ENCODE results near the gene CRIP1.

The CRIP1 gene

GRCh38 chr14:105439710-105440553 lies 46.8 kb upstream of the CRIP1 start:
- Histone ChIP-seq H3K27me3 (ENCODE audit: control insufficient read depth, insufficient read depth, low read length) (no peaks in the 10 kb centered on the region), H3K9me3 (ENCODE audit: control insufficient read depth, low read length) (no peaks in the 10 kb centered on the region), H3K4me2 (ENCODE audit: low read length) (no peak overlapping the region), H2AFZ (no peak overlapping the region), H3K36me3 (ENCODE audit: control insufficient read depth, insufficient read depth, low read length) (no peaks in the 10 kb centered on the region), H3K79me2 (peaks cover 52% of the 10 kb centered on the region), H3K4me3 (ENCODE audit: low read depth, low read length) (no peak overlapping the region), H3K4me1 (no peaks in the 10 kb centered on the region), H3K27ac (no peak overlapping the region), H3K9ac (no peak overlapping the region)
- TF ChIP-seq CTCF (IDR thresholded peaks at IDR 0.05) = no peak

- no peak overlapping the region for H3K27ac ChIP-seq
- no peaks in the 10 kb centered on the region for H3K4me1 ChIP-seq
- no peaks in the 10 kb centered on the region for H3K27me3 ChIP-seq (ENCODE audit: control insufficient read depth, insufficient read depth, low read length)
- H3K9me3 ChIP-seq (ENCODE audit: control insufficient read depth, low read length) = no peaks in the 10 kb centered on the region
- no peak for TF ChIP-seq CTCF (IDR thresholded peaks at IDR 0.05)
- H3K79me2 ChIP-seq = peaks cover 47% of the 10 kb centered on the region
- H3K4me3 ChIP-seq (ENCODE audit: low read depth, low read length) = no peak overlapping the region
- H3K4me2 ChIP-seq (ENCODE audit: low read length) = no peak overlapping the region
- no peak overlapping the region for H2AFZ ChIP-seq
- H3K36me3 ChIP-seq (ENCODE audit: control insufficient read depth, insufficient read depth, low read length) = no peaks in the 10 kb centered on the region
- H3K9ac ChIP-seq = no peak overlapping the region
Measured at GRCh38 chr14:105440554-105440900, 46.2 kb upstream of the CRIP1 start.

GRCh38 chr14:105440992-105441391 lies 45.7 kb upstream of the CRIP1 start:
- Histone ChIP-seq H3K79me2 (peaks cover 42% of the 10 kb centered on the region), H2AFZ (no peak overlapping the region), H3K9ac (no peak overlapping the region), H3K4me1 (no peaks in the 10 kb centered on the region), H3K9me3 (ENCODE audit: control insufficient read depth, low read length) (no peaks in the 10 kb centered on the region), H3K27ac (no peak overlapping the region), H3K4me3 (ENCODE audit: low read depth, low read length) (no peak overlapping the region), H3K4me2 (ENCODE audit: low read length) (no peak overlapping the region), H3K27me3 (ENCODE audit: control insufficient read depth, insufficient read depth, low read length) (no peaks in the 10 kb centered on the region), H3K36me3 (ENCODE audit: control insufficient read depth, insufficient read depth, low read length) (no peaks in the 10 kb centered on the region)
- TF ChIP-seq CTCF (IDR thresholded peaks at IDR 0.05) = no peak

- peaks cover 38% of the 10 kb centered on the region for H3K79me2 ChIP-seq
- no peaks in the 10 kb centered on the region for H3K9me3 ChIP-seq (ENCODE audit: control insufficient read depth, low read length)
- H2AFZ ChIP-seq = no peak overlapping the region
- H3K4me3 ChIP-seq (ENCODE audit: low read depth, low read length) = no peak overlapping the region
- no peak overlapping the region for H3K9ac ChIP-seq
- H3K4me1 ChIP-seq = no peaks in the 10 kb centered on the region
- no peaks in the 10 kb centered on the region for H3K36me3 ChIP-seq (ENCODE audit: control insufficient read depth, insufficient read depth, low read length)
- H3K4me2 ChIP-seq (ENCODE audit: low read length) = no peak overlapping the region
- no peaks in the 10 kb centered on the region for H3K27me3 ChIP-seq (ENCODE audit: control insufficient read depth, insufficient read depth, low read length)
- no peak overlapping the region for H3K27ac ChIP-seq
- no peak for TF ChIP-seq CTCF (IDR thresholded peaks at IDR 0.05)
Measured at GRCh38 chr14:105442125-105442524, 44.6 kb upstream of the CRIP1 start.

- H3K4me3 ChIP-seq (ENCODE audit: low read depth, low read length) = no peak overlapping the region
- no peaks in the 10 kb centered on the region for H3K36me3 ChIP-seq (ENCODE audit: control insufficient read depth, insufficient read depth, low read length)
- TF ChIP-seq CTCF (IDR thresholded peaks at IDR 0.05) = no peak
Measured at GRCh38 chr14:105442834-105443233, 43.9 kb upstream of the CRIP1 start.

More at GRCh38 chr14:105442834-105443233, 43.9 kb upstream of the CRIP1 start:
- Histone ChIP-seq H3K79me2 (peaks cover 37% of the 10 kb centered on the region), H3K9me3 (ENCODE audit: control insufficient read depth, low read length) (no peaks in the 10 kb centered on the region), H3K4me2 (ENCODE audit: low read length) (no peak overlapping the region), H2AFZ (no peak overlapping the region), H3K9ac (no peak overlapping the region), H3K27me3 (ENCODE audit: control insufficient read depth, insufficient read depth, low read length) (no peaks in the 10 kb centered on the region), H3K27ac (no peak overlapping the region), H3K4me1 (no peaks in the 10 kb centered on the region)
